GM23248 (cell line): Measurements from ENCODE around the gene ALKAL2. TPM values are rescaled to one million over a fixed set of nuclear protein-coding genes. Genes with fewer than 3 reads are reported as not detected.

ENCODE experiments used
- DNase-seq: peaks from one replicate; pipeline ENCODE4 v3.0.0-alpha.2; 2015
- H2AFZ ChIP-seq: fragments of 200-600 bp; sonication (generic); 2 replicates; pipeline ENCODE4 v1.6.1; 2016; ENCODE audit warnings: antibody characterized with exemption
- H3F3A ChIP-seq: fragments of 200-600 bp; sonication (generic); 2 replicates; pipeline ENCODE4 v1.6.1; 2016; ENCODE audit warnings: mild to moderate bottlenecking, antibody characterized with exemption, mixed run types; ENCODE audit not compliant: insufficient read depth
- H3K27ac ChIP-seq: fragments of 200-600 bp; sonication (generic); 2 replicates; pipeline ENCODE4 v1.5.1; 2016; ENCODE audit warnings: mild to moderate bottlenecking
- H3K27me3 ChIP-seq: fragments of 200-600 bp; sonication (generic); replicated peaks from 2 replicates; pipeline ENCODE4 v1.6.1; 2016; ENCODE audit warnings: mild to moderate bottlenecking; ENCODE audit not compliant: insufficient read depth
- H3K36me3 ChIP-seq: fragments of 200-600 bp; sonication (generic); 2 replicates; pipeline ENCODE4 v1.6.1; 2016; ENCODE audit warnings: low read depth, mild to moderate bottlenecking
- H3K4me1 ChIP-seq: fragments of 200-600 bp; sonication (generic); 2 replicates; pipeline ENCODE4 v1.6.1; 2016; ENCODE audit warnings: mild to moderate bottlenecking; ENCODE audit not compliant: insufficient read depth
- H3K4me2 ChIP-seq: fragments of 200-600 bp; sonication (generic); one replicate; pipeline ENCODE4 v1.6.1; 2016; ENCODE audit warnings: mild to moderate bottlenecking; ENCODE audit not compliant: unreplicated experiment
- H3K4me3 ChIP-seq: fragments of 200-600 bp; sonication (generic); 2 replicates; pipeline ENCODE4 v1.5.1; 2016; ENCODE audit warnings: mild to moderate bottlenecking
- H3K79me2 ChIP-seq: fragments of 200-600 bp; sonication (generic); 2 replicates; pipeline ENCODE4 v1.6.1; 2016; ENCODE audit warnings: mild to moderate bottlenecking; ENCODE audit not compliant: insufficient read depth
- H3K9ac ChIP-seq: fragments of 200-600 bp; sonication (generic); 2 replicates; pipeline ENCODE4 v1.6.1; 2016; ENCODE audit warnings: mild to moderate bottlenecking
- H3K9me2 ChIP-seq: fragments of 200-600 bp; sonication (generic); 2 replicates; pipeline ENCODE4 v1.6.1; 2016; ENCODE audit warnings: mixed run types, mild to moderate bottlenecking, moderate library complexity; ENCODE audit not compliant: insufficient read depth
- H3K9me3 ChIP-seq: fragments of 200-600 bp; sonication (generic); one replicate; pipeline ENCODE4 v1.6.1; 2017; ENCODE audit warnings: low read depth
- H4K20me1 ChIP-seq: fragments of 200-600 bp; sonication (generic); 2 replicates; pipeline ENCODE4 v1.6.0; 2016; ENCODE audit not compliant: insufficient read depth
- EZH2 ChIP-seq: fragments of 200-600 bp; sonication (generic); IDR thresholded peaks from 2 replicates; pipeline ENCODE4 v1.6.1; 2018; ENCODE audit warnings: antibody characterized with exemption, mild to moderate bottlenecking; ENCODE audit not compliant: insufficient read depth, poor library complexity, severe bottlenecking
- EZH2phosphoT487 ChIP-seq: fragments of 200-600 bp; sonication (generic); IDR thresholded peaks from 2 replicates; pipeline ENCODE4 v1.6.1; 2018; ENCODE audit warnings: antibody characterized with exemption, moderate library complexity, mild to moderate bottlenecking, low read depth; ENCODE audit not compliant: insufficient read depth
- WGBS, 2 experiments: methylation state at CpG; one replicate each; pipeline ENCODE4 v1.1.6; 2015 to 2017; ENCODE audit warnings: low lambda C conversion rate in 2 of 2, low coverage in 1 of 2; ENCODE audit errors: missing lambda C conversion rate in 2 of 2; 5-methylcytosine and 5-hydroxymethylcytosine counted together
- in situ Hi-C: fragments of 300-500 bp; cut with MboI; formaldehyde crosslinking; loops from 2 replicates; pipeline ENCODE4 v1.15.0; 2020
- polyA plus RNA-seq: library from polyadenylated mRNA; unstranded; fragments of >200 nt; fragmentation: Nextera tagmentation; extraction: Ambion mirVana; gene quantifications from 2 replicates; pipeline ENCODE4 v1.2.1, GENCODE V29; 2016
- total RNA-seq: library from RNA; depleted of rRNA; stranded (reverse); fragments of >200 nt; shearing (Covaris generic); gene quantifications from 2 replicates; pipeline ENCODE4 v1.2.3, GENCODE V29; 2014

ALKAL2 gene
- total and polyA plus RNA-seq, 2 experiments from 2014 or later, result not detected

DNA sequence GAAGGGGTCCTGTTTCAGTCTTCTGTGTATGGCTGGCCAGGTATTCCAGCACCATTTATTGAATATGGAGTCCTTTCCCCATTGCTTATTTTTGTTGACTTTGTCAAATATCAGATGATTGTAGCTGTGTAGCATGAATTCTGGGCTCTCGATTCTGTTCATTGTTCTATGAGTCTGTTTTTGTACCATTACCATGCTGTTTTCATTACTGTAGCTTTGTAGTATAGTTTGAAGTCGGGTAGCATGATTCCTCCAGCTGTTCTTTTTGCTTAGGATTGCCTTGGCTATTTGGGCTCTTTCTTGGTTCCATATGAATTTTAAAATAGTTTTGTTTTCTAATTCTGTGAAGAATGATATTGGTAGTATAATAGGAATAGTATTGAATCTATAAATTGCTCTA, 30.0 kb downstream of the ALKAL2 start:
- Histone ChIP-seq H2AFZ (no peak overlapping the region), H3K36me3 (0 out of 2 replicates have a peak, but pooled peaks cover 8% of the 10 kb centered on the region), H3K4me2 (no peak overlapping the region), H3K27me3 (no peaks in the 10 kb centered on the region), H3K9me3 (no peaks in the 10 kb centered on the region), H3K9ac (no peak overlapping the region), H3K4me1 (no peaks in the 10 kb centered on the region), H3K27ac (no peak overlapping the region), H4K20me1 (no peaks in the 10 kb centered on the region), H3K79me2 (0 out of 2 replicates have a peak, but pooled peaks cover 4% of the 10 kb centered on the region), H3F3A (no peaks in the 10 kb centered on the region), H3K9me2 (no peaks in the 10 kb centered on the region), H3K4me3 (no peak overlapping the region)
- in situ Hi-C loops, result no loop called here
- DNase-seq, result no peak
- TF ChIP-seq EZH2phosphoT487 (no peak), EZH2 (no peak)
- 96 to 97% methylated on average over 2 of the region's 2 CpGs for WGBS, 2 experiments

DNA sequence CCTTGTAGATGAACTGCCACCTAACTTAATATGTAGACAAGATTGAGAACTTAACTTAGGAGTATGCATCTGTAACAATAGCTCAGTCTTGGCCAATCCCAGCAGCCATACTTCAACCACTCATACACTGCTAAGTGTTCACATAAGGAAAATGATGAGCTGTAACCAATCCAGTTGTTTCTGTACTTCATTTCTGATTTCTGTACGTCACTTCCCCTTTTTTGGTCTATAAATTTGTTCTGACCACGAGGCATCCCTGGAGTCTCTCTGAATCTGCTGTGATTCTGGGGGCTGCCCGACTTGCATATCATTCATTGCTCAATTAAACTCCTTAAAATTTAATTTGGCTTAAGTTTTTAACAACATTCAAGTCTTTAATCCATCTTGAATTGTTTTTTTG, 30.5 kb downstream of the ALKAL2 start:
- 0 out of 2 replicates have a peak, but pooled peaks cover 8% of the 10 kb centered on the region for H3K36me3 ChIP-seq
- no peak for TF ChIP-seq EZH2
- no peak for TF ChIP-seq EZH2phosphoT487
- H3K4me1 ChIP-seq, result no peaks in the 10 kb centered on the region
- H3K9me2 ChIP-seq, result no peaks in the 10 kb centered on the region
- H3F3A ChIP-seq, result no peaks in the 10 kb centered on the region
- H4K20me1 ChIP-seq, result no peaks in the 10 kb centered on the region
- H3K9me3 ChIP-seq, result no peaks in the 10 kb centered on the region
- in situ Hi-C loops, result no loop called here
- H3K79me2 ChIP-seq, result 0 out of 2 replicates have a peak, but pooled peaks cover 4% of the 10 kb centered on the region
- no peak overlapping the region for H2AFZ ChIP-seq
- no peak overlapping the region for H3K27ac ChIP-seq
- no peak for DNase-seq
- 93 to 99% methylated on average over 3 of the region's 3 CpGs for WGBS, 2 experiments
- H3K27me3 ChIP-seq, result no peaks in the 10 kb centered on the region
- H3K4me2 ChIP-seq, result no peak overlapping the region
- H3K4me3 ChIP-seq, result no peak overlapping the region
- H3K9ac ChIP-seq, result no peak overlapping the region

DNA sequence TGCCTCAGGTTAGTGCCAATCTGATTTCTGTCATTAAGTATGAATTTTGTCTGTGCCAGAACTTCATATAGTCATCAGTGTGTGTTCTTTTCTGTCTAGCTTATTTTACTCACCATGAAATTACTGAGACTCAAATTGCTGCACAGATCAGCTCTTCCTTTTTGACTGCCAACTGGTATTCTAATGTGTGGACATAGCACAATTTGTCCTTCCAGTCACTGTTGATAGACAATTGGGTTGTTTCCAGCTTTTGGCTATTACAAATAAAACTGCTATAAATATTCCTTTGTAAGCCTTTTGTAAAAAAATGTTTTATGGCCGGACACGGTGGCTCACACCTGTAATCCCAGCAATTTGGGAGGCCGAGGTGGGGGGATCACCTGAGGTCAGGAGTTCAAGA, 31.8 kb downstream of the ALKAL2 start:
- no peak for DNase-seq
- H3K9me2 ChIP-seq, result no peaks in the 10 kb centered on the region
- no peak overlapping the region for H3K9ac ChIP-seq
- H3K4me2 ChIP-seq, result no peak overlapping the region
- 61 to 70% methylated on average over 3 of the region's 3 CpGs for WGBS, 2 experiments
- no peak overlapping the region for H3K27ac ChIP-seq
- no peaks in the 10 kb centered on the region for H3K4me1 ChIP-seq
- peaks cover 13% of the 10 kb centered on the region; the same call in 1 of the 2 replicates for H3K36me3 ChIP-seq
- no peaks in the 10 kb centered on the region for H3K9me3 ChIP-seq
- TF ChIP-seq EZH2 (no peak), EZH2phosphoT487 (no peak)
- in situ Hi-C loops, result no loop called here
- H4K20me1 ChIP-seq, result no peaks in the 10 kb centered on the region
- no peak overlapping the region for H2AFZ ChIP-seq
- H3K4me3 ChIP-seq, result no peak overlapping the region
- H3K27me3 ChIP-seq, result no peaks in the 10 kb centered on the region
- 0 out of 2 replicates have a peak, but pooled peaks cover 4% of the 10 kb centered on the region for H3K79me2 ChIP-seq
- H3F3A ChIP-seq, result no peaks in the 10 kb centered on the region

DNA sequence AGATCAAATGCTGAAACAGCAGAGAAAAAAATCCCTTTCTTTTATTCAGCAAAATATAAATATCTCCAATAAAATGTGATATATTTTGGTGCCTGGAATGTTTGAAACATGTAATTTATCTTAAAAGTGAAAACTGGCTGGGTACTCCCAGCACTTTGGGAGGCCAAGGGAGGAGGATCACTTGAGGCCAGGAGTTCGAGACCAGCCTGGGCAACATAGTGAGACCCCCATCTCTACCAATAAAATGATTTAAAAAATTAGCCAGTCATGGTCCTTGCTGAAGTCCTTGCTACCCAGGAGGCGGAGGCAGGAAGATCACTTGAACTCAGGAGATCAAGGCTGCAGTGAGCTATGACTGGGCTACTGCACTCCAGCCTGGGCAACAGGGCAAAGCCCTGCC, 32.7 kb downstream of the ALKAL2 start:
- Histone ChIP-seq H4K20me1 (no peaks in the 10 kb centered on the region), H3F3A (no peaks in the 10 kb centered on the region), H3K4me3 (no peak overlapping the region), H3K36me3 (peaks cover 16% of the 10 kb centered on the region; the same call in 1 of the 2 replicates), H3K27me3 (no peaks in the 10 kb centered on the region), H3K4me1 (no peaks in the 10 kb centered on the region), H3K9me2 (no peaks in the 10 kb centered on the region), H3K9me3 (no peaks in the 10 kb centered on the region), H3K9ac (no peak overlapping the region), H2AFZ (no peak overlapping the region), H3K4me2 (no peak overlapping the region), H3K79me2 (0 out of 2 replicates have a peak, but pooled peaks cover 4% of the 10 kb centered on the region), H3K27ac (no peak overlapping the region)
- TF ChIP-seq EZH2, result no peak
- TF ChIP-seq EZH2phosphoT487, result no peak
- in situ Hi-C loops, result no loop called here
- no peak for DNase-seq
- WGBS, 2 experiments, result 85 to 100% methylated on average over 2 of the region's 2 CpGs

DNA sequence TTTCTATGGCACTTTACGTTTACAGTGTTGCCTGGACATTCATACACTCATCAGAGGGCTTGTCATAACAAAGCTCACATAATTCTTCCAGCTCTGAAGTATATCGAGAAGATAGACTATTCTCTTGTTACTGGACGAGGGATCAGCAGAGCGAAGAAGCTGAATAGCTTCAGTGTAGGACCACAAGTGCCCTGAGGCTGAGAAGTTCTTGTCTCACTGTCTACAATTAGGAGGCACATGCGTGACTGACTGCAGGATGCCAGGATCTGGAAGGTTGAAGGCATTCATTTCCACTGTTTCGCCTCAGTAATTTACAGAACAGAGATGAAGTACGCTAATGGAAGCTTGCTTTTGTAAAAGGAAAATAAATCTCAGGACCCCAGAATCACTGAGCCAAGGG, 33.6 kb downstream of the ALKAL2 start:
- Histone ChIP-seq H3K27me3 (no peaks in the 10 kb centered on the region), H3F3A (no peaks in the 10 kb centered on the region), H3K36me3 (peaks cover 16% of the 10 kb centered on the region; the same call in 1 of the 2 replicates), H3K9me2 (no peaks in the 10 kb centered on the region), H3K79me2 (no peaks in the 10 kb centered on the region), H3K27ac (no peak overlapping the region), H3K4me2 (no peak overlapping the region), H3K4me1 (no peaks in the 10 kb centered on the region), H4K20me1 (no peaks in the 10 kb centered on the region), H2AFZ (no peak overlapping the region), H3K9me3 (no peaks in the 10 kb centered on the region), H3K4me3 (no peak overlapping the region), H3K9ac (no peak overlapping the region)
- in situ Hi-C loops, result no loop called here
- no peak for DNase-seq
- no peak for TF ChIP-seq EZH2
- no peak for TF ChIP-seq EZH2phosphoT487
- 79 to 82% methylated on average over 7 of the region's 7 CpGs for WGBS, 2 experiments
